PC-9 (cell line): ENCODE measurements around the gene ROR2. TPM values are rescaled to one million over a fixed set of nuclear protein-coding genes. Genes with fewer than 3 reads are reported as not detected.
A peak's percentile ranks its signal among the peaks of the same experiment; 100 is the strongest.

Experiments
- BruUV-seq: library from RNA; stranded (reverse); fragments of 400-500 nt; replicated peaks from 2 replicates; lab custom pipeline; 2021; lab: Mats Ljungman, UMichigan
- CTCF ChIA-PET: fragments of 300-600 bp; sonication (Branson Sonifier 250); formaldehyde crosslinking; loops from one replicate; lab custom pipeline; 2022; ENCODE audit warnings: antibody characterized with exemption; lab: Charles Lee
- POLR2A ChIA-PET: fragments of 300-600 bp; sonication (Branson Sonifier 250); formaldehyde crosslinking; loops from one replicate; lab custom pipeline; 2022; ENCODE audit warnings: antibody characterized with exemption; ENCODE audit not compliant: unreplicated experiment; lab: Charles Lee
- DNase-seq, 2 experiments: peaks; one replicate each; pipeline versions ENCODE4 v3.0.0 to v3.0.0-alpha.2; 2015 to 2022; ENCODE audit warnings: mixed read lengths in 1 of 2
- H2AFZ ChIP-seq: fragments of 200-600 bp; sonication (generic); 2 replicates; pipeline ENCODE4 v1.8.1; 2017; ENCODE audit warnings: antibody characterized with exemption
- H3F3A ChIP-seq: fragments of 200-600 bp; sonication (generic); 2 replicates; pipeline ENCODE4 v1.8.1; 2017; ENCODE audit warnings: antibody characterized with exemption, mild to moderate bottlenecking, low read depth; ENCODE audit not compliant: insufficient read depth
- H3K27ac ChIP-seq: fragments of 200-600 bp; sonication (generic); 2 replicates; pipeline ENCODE4 v1.6.1; 2016; ENCODE audit warnings: mixed run types
- H3K27me3 ChIP-seq: fragments of 200-600 bp; sonication (generic); 2 replicates; pipeline ENCODE4 v1.6.1; 2016; ENCODE audit warnings: low read depth, mixed run types; ENCODE audit not compliant: insufficient read depth
- H3K36me3 ChIP-seq: fragments of 200-600 bp; sonication (generic); 2 replicates; pipeline ENCODE4 v1.6.1; 2016; ENCODE audit warnings: low read depth, mixed run types
- H3K4me1 ChIP-seq: fragments of 200-600 bp; sonication (generic); replicated peaks from 2 replicates; pipeline ENCODE4 v1.6.1; 2016; ENCODE audit warnings: mixed run types; ENCODE audit not compliant: insufficient read depth
- H3K4me2 ChIP-seq: fragments of 200-600 bp; sonication (generic); 2 replicates; pipeline ENCODE4 v1.6.1; 2017; ENCODE audit warnings: mixed run types
- H3K4me3 ChIP-seq: fragments of 200-600 bp; sonication (generic); 2 replicates; pipeline ENCODE4 v1.6.1; 2016; ENCODE audit warnings: mixed run types
- H3K79me2 ChIP-seq: fragments of 200-600 bp; sonication (generic); 2 replicates; pipeline ENCODE4 v1.6.1; 2017; ENCODE audit warnings: low read depth, mixed run types
- H3K9me2 ChIP-seq: fragments of 200-600 bp; sonication (generic); 2 replicates; pipeline ENCODE4 v1.8.1; 2017; ENCODE audit warnings: mild to moderate bottlenecking; ENCODE audit not compliant: insufficient read depth
- H3K9me3 ChIP-seq: fragments of 200-600 bp; sonication (generic); 2 replicates; pipeline ENCODE4 v1.8.1; 2016; ENCODE audit warnings: low read depth; ENCODE audit not compliant: insufficient read depth
- H4K20me1 ChIP-seq: fragments of 200-600 bp; sonication (generic); 2 replicates; pipeline ENCODE4 v1.8.1; 2017; ENCODE audit not compliant: insufficient read depth
- EZH2 ChIP-seq: fragments of 200-600 bp; sonication (generic); IDR thresholded peaks from 2 replicates; pipeline ENCODE4 v1.8.0; 2017; ENCODE audit warnings: antibody characterized with exemption, low read depth
- intact Hi-C: fragments of 100-400 bp; cut with micrococcal nuclease; formaldehyde crosslinking; loops from one replicate; pipeline ENCODE4 v1.10.0; 2022; ENCODE audit not compliant: unreplicated experiment
- total RNA-seq: library from RNA; stranded (reverse); gene quantifications from 2 replicates; pipeline ENCODE4 v1.2.3, GENCODE V29; 2021
- TF ChIP-seq, protein P1 (sequence below): fragments of 200-600 bp; sonication (generic); conservative IDR thresholded peaks from 2 replicates; pipeline ENCODE4 v1.6.1; 2017; ENCODE audit warnings: mixed run types, antibody characterized with exemption, mild to moderate bottlenecking, moderate library complexity

Gene ROR2
- total RNA-seq, 1 experiment from 2014 or later: not detected

GRCh38 chr9:91661451-91661850 lies 288.6 kb downstream of the ROR2 start:
- no TSS peak for BruUV-seq
- no peaks in the 10 kb centered on the region for H3K27me3 ChIP-seq
- TF ChIP-seq EZH2: no peak
- H4K20me1 ChIP-seq: no peaks in the 10 kb centered on the region
- H3K4me2 ChIP-seq: no peak overlapping the region
- H3K4me3 ChIP-seq: no peak overlapping the region
- H2AFZ ChIP-seq: no peak overlapping the region
- intact Hi-C loops: no loop called here
- H3K9me3 ChIP-seq: no peaks in the 10 kb centered on the region
- no peaks in the 10 kb centered on the region for H3K36me3 ChIP-seq
- no peak overlapping the region for H3K27ac ChIP-seq
- DNase-seq: no peak
- H3K79me2 ChIP-seq: no peaks in the 10 kb centered on the region
- no peaks in the 10 kb centered on the region for H3F3A ChIP-seq
- POLR2A ChIA-PET: no interaction called here
- H3K4me1 ChIP-seq: no peaks in the 10 kb centered on the region
- CTCF ChIA-PET: interaction anchor here (0.6 kb wide), 1 partner anchor 544 kb away, joined by 3 read pairs; no protein-coding TSS in a partner anchor
- no peaks in the 10 kb centered on the region for H3K9me2 ChIP-seq

DNA sequence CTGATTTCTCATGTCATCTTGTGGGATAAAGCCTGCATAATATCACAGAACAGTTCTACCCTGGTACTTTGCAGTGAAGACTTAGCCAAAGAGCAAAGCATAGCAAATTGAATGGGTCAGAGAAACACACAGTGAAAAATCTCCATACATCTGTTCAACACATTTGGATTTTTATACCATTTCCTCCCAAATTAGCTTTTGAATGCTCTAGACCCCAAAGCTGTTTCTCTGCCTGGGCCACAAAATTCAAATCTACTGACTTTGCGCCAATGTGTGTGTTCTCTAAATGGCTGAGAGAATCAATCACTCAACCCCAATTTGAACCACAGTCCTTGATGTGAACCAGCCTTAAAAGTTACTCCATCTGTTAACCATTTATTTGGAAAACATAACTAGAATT lies 289.5 kb downstream of the ROR2 start:
- TF ChIP-seq EZH2: no peak
- TF ChIP-seq, protein P1, sequence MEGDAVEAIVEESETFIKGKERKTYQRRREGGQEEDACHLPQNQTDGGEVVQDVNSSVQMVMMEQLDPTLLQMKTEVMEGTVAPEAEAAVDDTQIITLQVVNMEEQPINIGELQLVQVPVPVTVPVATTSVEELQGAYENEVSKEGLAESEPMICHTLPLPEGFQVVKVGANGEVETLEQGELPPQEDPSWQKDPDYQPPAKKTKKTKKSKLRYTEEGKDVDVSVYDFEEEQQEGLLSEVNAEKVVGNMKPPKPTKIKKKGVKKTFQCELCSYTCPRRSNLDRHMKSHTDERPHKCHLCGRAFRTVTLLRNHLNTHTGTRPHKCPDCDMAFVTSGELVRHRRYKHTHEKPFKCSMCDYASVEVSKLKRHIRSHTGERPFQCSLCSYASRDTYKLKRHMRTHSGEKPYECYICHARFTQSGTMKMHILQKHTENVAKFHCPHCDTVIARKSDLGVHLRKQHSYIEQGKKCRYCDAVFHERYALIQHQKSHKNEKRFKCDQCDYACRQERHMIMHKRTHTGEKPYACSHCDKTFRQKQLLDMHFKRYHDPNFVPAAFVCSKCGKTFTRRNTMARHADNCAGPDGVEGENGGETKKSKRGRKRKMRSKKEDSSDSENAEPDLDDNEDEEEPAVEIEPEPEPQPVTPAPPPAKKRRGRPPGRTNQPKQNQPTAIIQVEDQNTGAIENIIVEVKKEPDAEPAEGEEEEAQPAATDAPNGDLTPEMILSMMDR: no peak
- intact Hi-C loops: no loop called here
- BruUV-seq: no TSS peak
- Histone ChIP-seq H3K36me3 (no peaks in the 10 kb centered on the region), H3K79me2 (no peaks in the 10 kb centered on the region), H3F3A (no peaks in the 10 kb centered on the region), H4K20me1 (no peaks in the 10 kb centered on the region), H3K4me1 (no peaks in the 10 kb centered on the region), H3K9me3 (no peaks in the 10 kb centered on the region), H2AFZ (no peak overlapping the region), H3K9me2 (no peaks in the 10 kb centered on the region), H3K4me3 (no peak overlapping the region), H3K27me3 (no peaks in the 10 kb centered on the region), H3K27ac (no peak overlapping the region), H3K4me2 (no peak overlapping the region)
- ChIA-PET CTCF (no interaction called here), POLR2A (no interaction called here)
- DNase-seq: no peak

- Histone ChIP-seq H3F3A (no peaks in the 10 kb centered on the region), H3K79me2 (no peaks in the 10 kb centered on the region), H3K4me2 (no peak overlapping the region), H3K4me1 (no peaks in the 10 kb centered on the region), H3K27me3 (no peaks in the 10 kb centered on the region), H3K4me3 (no peak overlapping the region), H3K36me3 (no peaks in the 10 kb centered on the region), H2AFZ (no peak overlapping the region), H3K9me3 (no peaks in the 10 kb centered on the region), H3K27ac (no peak overlapping the region), H3K9me2 (no peaks in the 10 kb centered on the region), H4K20me1 (no peaks in the 10 kb centered on the region)
- CTCF ChIA-PET: no interaction called here
- no peak for TF ChIP-seq EZH2
- TF ChIP-seq, protein P1: 0 out of 2 replicates have a peak, but pooled peaks have one; percentile 30
- no TSS peak for BruUV-seq
- no peak for DNase-seq
- intact Hi-C loops: no loop called here
- POLR2A ChIA-PET: no interaction called here
These were observed 290.2 kb downstream of the ROR2 start for GRCh38 chr9:91659529-91660495.
